Endothelial cell (in vitro differentiated cells): ENCODE measurements around the gene KRT15. TPM values are rescaled to one million over a fixed set of nuclear protein-coding genes. Genes with fewer than 3 reads are reported as not detected.
"Not testable (repeated sequence)": the region's sequence is repeated elsewhere in the genome, so short reads cannot be mapped to it uniquely, and the experiment has no call there.

ENCODE experiments used
- DNase-seq: peaks from one replicate; pipeline ENCODE4 v3.0.0; 2021; ENCODE audit warnings: low spot score
- H3K27ac Mint-ChIP-seq: one replicate; pipeline ENCODE4 v1.8.0; 2021; ENCODE audit warnings: mixed read lengths, inconsistent platforms; ENCODE audit not compliant: unreplicated experiment
- H3K27me3 Mint-ChIP-seq: one replicate; pipeline ENCODE4 v1.8.0; 2021; ENCODE audit warnings: mild to moderate bottlenecking, moderate library complexity, mixed read lengths, inconsistent platforms; ENCODE audit not compliant: unreplicated experiment
- H3K36me3 Mint-ChIP-seq: one replicate; pipeline ENCODE4 v1.8.0; 2021; ENCODE audit warnings: mild to moderate bottlenecking, low read depth, mixed read lengths, inconsistent platforms; ENCODE audit not compliant: unreplicated experiment
- H3K4me1 Mint-ChIP-seq: one replicate; pipeline ENCODE4 v1.8.0; 2021; ENCODE audit warnings: mild to moderate bottlenecking, mixed read lengths, inconsistent platforms; ENCODE audit not compliant: unreplicated experiment
- H3K4me3 Mint-ChIP-seq: one replicate; pipeline ENCODE4 v1.8.0; 2021; ENCODE audit warnings: mild to moderate bottlenecking, mixed read lengths, inconsistent platforms; ENCODE audit not compliant: unreplicated experiment
- H3K9me3 Mint-ChIP-seq: one replicate; pipeline ENCODE4 v1.8.0; 2021; ENCODE audit warnings: mixed read lengths, inconsistent platforms; ENCODE audit not compliant: unreplicated experiment
- total RNA-seq: library from RNA; stranded (reverse); fragmentation: NEBNext Ultra II Directional; extraction: Animal tissue kit (Norgen Biotek cat#: 25700); gene quantifications from one replicate; pipeline ENCODE4 v1.2.1, GENCODE V29; 2021; ENCODE audit not compliant: unreplicated experiment
- TF ChIP-seq, protein P1 (sequence below): fragments of 200-600 bp; sonication (generic); IDR thresholded peaks from one replicate; pipeline ENCODE4 v1.5.0; 2021; ENCODE audit warnings: antibody characterized with exemption; ENCODE audit not compliant: unreplicated experiment

KRT15 gene
- total RNA-seq, 1 donor from 2014 or later: not detected

GRCh38 chr17:41544491-41544892 lies 25.8 kb upstream of the KRT15 start:
- DNase-seq: no peak
- Mint-ChIP-seq H3K27me3 (peaks cover 5% of the 10 kb centered on the region), H3K27ac (no peak overlapping the region), H3K9me3 (no peaks in the 10 kb centered on the region), H3K36me3 (no peaks in the 10 kb centered on the region), H3K4me3 (no peak overlapping the region), H3K4me1 (peaks cover 3% of the 10 kb centered on the region)
- TF ChIP-seq, protein P1, sequence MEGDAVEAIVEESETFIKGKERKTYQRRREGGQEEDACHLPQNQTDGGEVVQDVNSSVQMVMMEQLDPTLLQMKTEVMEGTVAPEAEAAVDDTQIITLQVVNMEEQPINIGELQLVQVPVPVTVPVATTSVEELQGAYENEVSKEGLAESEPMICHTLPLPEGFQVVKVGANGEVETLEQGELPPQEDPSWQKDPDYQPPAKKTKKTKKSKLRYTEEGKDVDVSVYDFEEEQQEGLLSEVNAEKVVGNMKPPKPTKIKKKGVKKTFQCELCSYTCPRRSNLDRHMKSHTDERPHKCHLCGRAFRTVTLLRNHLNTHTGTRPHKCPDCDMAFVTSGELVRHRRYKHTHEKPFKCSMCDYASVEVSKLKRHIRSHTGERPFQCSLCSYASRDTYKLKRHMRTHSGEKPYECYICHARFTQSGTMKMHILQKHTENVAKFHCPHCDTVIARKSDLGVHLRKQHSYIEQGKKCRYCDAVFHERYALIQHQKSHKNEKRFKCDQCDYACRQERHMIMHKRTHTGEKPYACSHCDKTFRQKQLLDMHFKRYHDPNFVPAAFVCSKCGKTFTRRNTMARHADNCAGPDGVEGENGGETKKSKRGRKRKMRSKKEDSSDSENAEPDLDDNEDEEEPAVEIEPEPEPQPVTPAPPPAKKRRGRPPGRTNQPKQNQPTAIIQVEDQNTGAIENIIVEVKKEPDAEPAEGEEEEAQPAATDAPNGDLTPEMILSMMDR: no peak

- H3K9me3 Mint-ChIP-seq, H3K4me3 Mint-ChIP-seq, H3K4me1 Mint-ChIP-seq, H3K27ac Mint-ChIP-seq, DNase-seq, H3K27me3 Mint-ChIP-seq, H3K36me3 Mint-ChIP-seq: not testable (repeated sequence)
Measured at GRCh38 chr17:41542786-41543185, 24.1 kb upstream of the KRT15 start.

- TF ChIP-seq, protein P1: no peak
- Mint-ChIP-seq H3K4me1 (no peaks in the 10 kb centered on the region), H3K27me3 (peaks cover 6% of the 10 kb centered on the region), H3K9me3 (no peaks in the 10 kb centered on the region), H3K4me3 (no peak overlapping the region), H3K36me3 (no peaks in the 10 kb centered on the region), H3K27ac (no peak overlapping the region)
- DNase-seq: no peak
Measured at GRCh38 chr17:41542357-41542756, 23.7 kb upstream of the KRT15 start.

DNA sequence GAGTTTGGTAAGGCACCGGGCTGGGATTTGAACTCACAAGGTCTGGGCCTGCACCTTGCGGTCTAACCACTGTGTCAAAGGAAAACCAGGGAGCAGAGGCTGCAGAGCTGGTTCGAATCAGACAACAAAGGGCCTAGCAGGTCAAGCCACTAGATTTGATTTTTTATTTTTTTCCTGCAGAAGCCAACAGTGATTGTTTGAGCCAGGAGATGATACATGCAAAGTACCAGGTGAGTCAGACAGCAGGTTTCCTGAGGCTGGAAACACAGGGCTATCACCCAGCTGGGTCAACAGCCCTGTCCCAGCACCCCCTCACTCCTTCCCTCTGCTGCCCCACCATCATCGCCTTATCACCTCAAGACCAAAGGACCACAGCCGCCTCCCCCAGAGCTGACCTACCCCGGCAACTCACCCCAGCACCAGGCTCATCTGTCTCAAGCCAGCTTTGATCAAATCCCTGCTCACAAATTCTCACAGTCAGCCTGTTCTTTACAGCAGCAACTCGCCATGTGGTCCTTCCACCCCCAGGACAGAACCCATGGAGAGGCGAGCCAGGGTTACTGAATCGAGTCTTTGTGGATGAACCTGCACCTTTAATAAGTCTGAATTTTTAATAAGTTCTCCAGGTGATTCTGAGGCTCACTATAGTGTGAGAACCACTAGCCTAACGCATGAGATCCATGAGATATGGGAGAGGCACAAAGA lies 22.4 kb upstream of the KRT15 start:
- H3K27me3 Mint-ChIP-seq: peaks cover 8% of the 10 kb centered on the region
- H3K27ac Mint-ChIP-seq: no peak overlapping the region
- H3K4me1 Mint-ChIP-seq: no peaks in the 10 kb centered on the region
- TF ChIP-seq, protein P1: no peak
- no peak for DNase-seq
- no peaks in the 10 kb centered on the region for H3K36me3 Mint-ChIP-seq
- no peak overlapping the region for H3K4me3 Mint-ChIP-seq
- no peaks in the 10 kb centered on the region for H3K9me3 Mint-ChIP-seq

GRCh38 chr17:41539979-41540701 lies 21.4 kb upstream of the KRT15 start:
- Mint-ChIP-seq H3K9me3 (no peaks in the 10 kb centered on the region), H3K27ac (no peak overlapping the region), H3K4me1 (no peaks in the 10 kb centered on the region), H3K4me3 (no peak overlapping the region), H3K36me3 (no peaks in the 10 kb centered on the region), H3K27me3 (peaks cover 6% of the 10 kb centered on the region)
- no peak for DNase-seq
- TF ChIP-seq, protein P1: no peak
